ENCODE measurements around the gene ZNF467. TPM values are rescaled to one million over a fixed set of nuclear protein-coding genes. Genes with fewer than 3 reads are reported as not detected.

The ZNF467 gene
- total RNA-seq, 4 donors from 2014 or later: 1.2 to 4.4 (median 2.0) TPM

DNA sequence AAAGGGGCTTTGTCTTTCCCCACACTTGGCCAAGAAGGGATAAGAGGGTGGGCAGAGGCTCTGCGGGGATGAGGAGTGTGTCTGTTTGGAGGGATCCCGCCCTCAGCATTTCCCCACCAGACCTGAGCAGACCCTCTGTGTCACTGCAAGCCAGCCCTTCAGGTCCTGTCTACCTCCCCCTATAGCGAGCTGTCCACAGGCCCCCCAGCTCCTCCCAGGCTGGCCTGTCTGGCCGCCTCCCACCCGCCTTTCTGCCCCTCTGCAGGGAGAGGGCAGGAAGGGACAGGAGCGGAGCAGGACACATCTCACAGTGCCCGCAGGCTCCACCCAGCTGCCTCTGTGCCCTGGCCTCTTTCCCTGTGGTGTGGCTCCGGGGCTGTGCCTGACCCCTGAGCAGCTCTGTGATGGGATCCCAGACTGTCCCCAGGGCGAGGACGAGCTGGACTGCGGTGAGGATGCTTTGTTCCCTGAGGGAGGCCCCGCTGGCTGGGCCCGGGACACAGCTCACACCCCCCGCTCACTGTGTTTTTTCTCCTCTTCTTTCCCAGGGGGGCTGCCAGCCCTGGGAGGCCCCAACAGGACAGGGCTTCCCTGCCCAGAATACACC is 17.5 kb upstream of the ZNF467 start:
- WGBS, 2 donors: 91% methylated on average over 10 of the region's 14 CpGs; no CpG with 5 or more reads in 1 of the 2 donors
- Histone ChIP-seq H3K4me3 (no peak overlapping the region), H3K4me1 (peaks cover 3 to 19% (median 4%) of the 10 kb centered on the region in 3 donors), H3K27ac (no peak overlapping the region), H3K36me3 (no peaks in the 10 kb centered on the region), H3K27me3 (peaks cover 3 to 73% (median 4%) of the 10 kb centered on the region in 4 donors), H3K9me3 (no peaks in the 10 kb centered on the region)
- TF ChIP-seq, protein P1, sequence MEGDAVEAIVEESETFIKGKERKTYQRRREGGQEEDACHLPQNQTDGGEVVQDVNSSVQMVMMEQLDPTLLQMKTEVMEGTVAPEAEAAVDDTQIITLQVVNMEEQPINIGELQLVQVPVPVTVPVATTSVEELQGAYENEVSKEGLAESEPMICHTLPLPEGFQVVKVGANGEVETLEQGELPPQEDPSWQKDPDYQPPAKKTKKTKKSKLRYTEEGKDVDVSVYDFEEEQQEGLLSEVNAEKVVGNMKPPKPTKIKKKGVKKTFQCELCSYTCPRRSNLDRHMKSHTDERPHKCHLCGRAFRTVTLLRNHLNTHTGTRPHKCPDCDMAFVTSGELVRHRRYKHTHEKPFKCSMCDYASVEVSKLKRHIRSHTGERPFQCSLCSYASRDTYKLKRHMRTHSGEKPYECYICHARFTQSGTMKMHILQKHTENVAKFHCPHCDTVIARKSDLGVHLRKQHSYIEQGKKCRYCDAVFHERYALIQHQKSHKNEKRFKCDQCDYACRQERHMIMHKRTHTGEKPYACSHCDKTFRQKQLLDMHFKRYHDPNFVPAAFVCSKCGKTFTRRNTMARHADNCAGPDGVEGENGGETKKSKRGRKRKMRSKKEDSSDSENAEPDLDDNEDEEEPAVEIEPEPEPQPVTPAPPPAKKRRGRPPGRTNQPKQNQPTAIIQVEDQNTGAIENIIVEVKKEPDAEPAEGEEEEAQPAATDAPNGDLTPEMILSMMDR (IDR thresholded peaks at IDR 0.05): no peak
- no peak for TF ChIP-seq POLR2A (IDR thresholded peaks at IDR 0.05)
- DNase-seq: no peak
- intact Hi-C loops (cut with DNase I): no loop called here

DNA sequence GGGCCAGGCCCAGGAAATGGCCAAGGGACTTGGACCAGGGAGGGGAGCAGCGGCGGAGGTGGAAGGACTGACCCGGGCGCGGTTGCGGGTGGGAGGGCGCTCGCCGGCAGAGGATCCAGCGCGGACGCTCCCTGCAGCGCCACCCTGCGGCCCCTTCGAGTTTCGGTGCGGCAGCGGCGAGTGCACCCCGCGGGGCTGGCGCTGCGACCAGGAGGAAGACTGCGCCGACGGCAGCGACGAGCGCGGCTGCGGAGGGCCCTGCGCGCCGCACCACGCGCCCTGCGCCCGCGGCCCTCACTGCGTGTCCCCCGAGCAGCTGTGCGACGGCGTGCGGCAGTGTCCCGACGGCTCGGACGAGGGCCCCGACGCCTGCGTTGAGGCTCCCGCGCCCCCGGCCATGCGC is 16.8 kb upstream of the ZNF467 start:
- TF ChIP-seq, protein P1 (IDR thresholded peaks at IDR 0.05): peak in 5 of 6 experiments; percentile 18 to 63 (median 37)
- no peak for TF ChIP-seq POLR2A (IDR thresholded peaks at IDR 0.05)
- no peak for DNase-seq
- peaks cover 3 to 73% (median 4%) of the 10 kb centered on the region in 4 donors for H3K27me3 ChIP-seq
- H3K4me3 ChIP-seq: peak overlapping the region in 1 of 4 donors; percentile 28
- peaks cover 3 to 19% (median 4%) of the 10 kb centered on the region in 3 donors for H3K4me1 ChIP-seq
- H3K36me3 ChIP-seq: no peaks in the 10 kb centered on the region
- no peaks in the 10 kb centered on the region for H3K9me3 ChIP-seq
- intact Hi-C loops (cut with DNase I): no loop called here
- no peak overlapping the region for H3K27ac ChIP-seq
- WGBS, 2 donors: no CpG with 5 or more reads among the region's 56 CpGs

DNA sequence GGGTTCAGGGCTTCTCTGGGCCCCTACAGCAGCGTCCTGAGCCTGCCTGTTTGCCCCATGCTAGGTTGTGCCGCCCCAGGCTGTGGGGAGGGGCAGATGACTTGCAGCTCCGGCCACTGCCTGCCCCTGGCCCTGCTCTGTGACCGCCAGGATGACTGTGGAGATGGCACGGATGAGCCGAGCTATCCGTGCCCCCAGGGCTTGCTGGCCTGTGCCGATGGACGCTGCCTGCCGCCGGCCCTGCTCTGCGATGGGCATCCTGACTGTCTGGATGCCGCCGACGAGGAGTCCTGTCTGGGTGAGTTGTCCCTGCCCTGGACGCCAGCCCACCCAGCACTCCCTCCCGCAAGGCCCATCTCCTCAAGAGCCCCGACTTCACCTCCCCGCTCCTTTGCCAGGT is 15.7 kb upstream of the ZNF467 start:
- no peak overlapping the region for H3K4me3 ChIP-seq
- H3K4me1 ChIP-seq: peaks cover 3 to 19% (median 4%) of the 10 kb centered on the region in 3 donors
- TF ChIP-seq POLR2A (IDR thresholded peaks at IDR 0.05): no peak
- TF ChIP-seq, protein P1 (IDR thresholded peaks at IDR 0.05): no peak
- H3K27ac ChIP-seq: no peak overlapping the region
- no peaks in the 10 kb centered on the region for H3K36me3 ChIP-seq
- no peaks in the 10 kb centered on the region for H3K9me3 ChIP-seq
- DNase-seq: no peak
- no CpG with 5 or more reads among the region's 19 CpGs for WGBS, 2 donors
- intact Hi-C loops (cut with DNase I): no loop called here
- peaks cover 3 to 74% (median 4%) of the 10 kb centered on the region in 4 donors for H3K27me3 ChIP-seq

DNA sequence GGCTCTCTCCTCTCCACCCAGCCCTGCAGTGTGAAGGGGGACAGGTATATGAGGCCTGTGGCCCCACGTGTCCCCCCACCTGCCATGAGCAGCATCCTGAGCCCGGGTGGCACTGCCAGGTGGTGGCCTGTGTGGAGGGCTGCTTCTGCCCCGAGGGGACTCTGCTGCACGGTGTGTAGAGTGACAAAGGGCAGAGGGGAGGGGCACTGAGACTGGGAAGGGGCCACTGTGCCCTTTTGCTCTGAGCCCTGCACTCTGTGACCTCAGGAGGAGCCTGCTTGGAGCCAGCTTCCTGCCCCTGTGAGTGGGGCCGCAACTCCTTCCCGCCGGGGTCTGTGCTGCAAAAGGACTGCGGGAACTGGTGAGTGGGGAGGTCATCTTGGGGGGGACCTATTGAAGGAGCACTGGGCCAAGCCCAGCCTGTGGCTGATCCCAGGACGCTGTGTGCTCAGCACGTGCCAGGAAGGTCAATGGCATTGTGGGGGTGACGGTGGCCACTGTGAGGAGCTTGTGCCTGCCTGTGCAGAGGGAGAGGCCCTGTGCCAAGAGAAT is 15.0 kb upstream of the ZNF467 start:
- H3K9me3 ChIP-seq: no peaks in the 10 kb centered on the region
- intact Hi-C loops (cut with DNase I): no loop called here
- peaks cover 3 to 24% (median 4%) of the 10 kb centered on the region in 3 donors for H3K4me1 ChIP-seq
- DNase-seq: no peak
- H3K36me3 ChIP-seq: no peaks in the 10 kb centered on the region
- WGBS, 2 donors: 40 to 53% methylated on average over 1 to 2 of the region's 11 CpGs
- no peak overlapping the region for H3K27ac ChIP-seq
- H3K27me3 ChIP-seq: peaks cover 3 to 78% (median 4%) of the 10 kb centered on the region in 4 donors
- TF ChIP-seq, protein P1 (IDR thresholded peaks at IDR 0.05): no peak
- no peak for TF ChIP-seq POLR2A (IDR thresholded peaks at IDR 0.05)
- no peak overlapping the region for H3K4me3 ChIP-seq

All from esophagus squamous epithelium (tissue), 5 donors.